ENCODE results near the gene ZFHX3.

Gene ZFHX3

GRCh38 chr16:72948238-72948829, 99.6 kb downstream of the ZFHX3 start:
- no peak for DNase-seq (ENCODE audit: low read depth)

DNA sequence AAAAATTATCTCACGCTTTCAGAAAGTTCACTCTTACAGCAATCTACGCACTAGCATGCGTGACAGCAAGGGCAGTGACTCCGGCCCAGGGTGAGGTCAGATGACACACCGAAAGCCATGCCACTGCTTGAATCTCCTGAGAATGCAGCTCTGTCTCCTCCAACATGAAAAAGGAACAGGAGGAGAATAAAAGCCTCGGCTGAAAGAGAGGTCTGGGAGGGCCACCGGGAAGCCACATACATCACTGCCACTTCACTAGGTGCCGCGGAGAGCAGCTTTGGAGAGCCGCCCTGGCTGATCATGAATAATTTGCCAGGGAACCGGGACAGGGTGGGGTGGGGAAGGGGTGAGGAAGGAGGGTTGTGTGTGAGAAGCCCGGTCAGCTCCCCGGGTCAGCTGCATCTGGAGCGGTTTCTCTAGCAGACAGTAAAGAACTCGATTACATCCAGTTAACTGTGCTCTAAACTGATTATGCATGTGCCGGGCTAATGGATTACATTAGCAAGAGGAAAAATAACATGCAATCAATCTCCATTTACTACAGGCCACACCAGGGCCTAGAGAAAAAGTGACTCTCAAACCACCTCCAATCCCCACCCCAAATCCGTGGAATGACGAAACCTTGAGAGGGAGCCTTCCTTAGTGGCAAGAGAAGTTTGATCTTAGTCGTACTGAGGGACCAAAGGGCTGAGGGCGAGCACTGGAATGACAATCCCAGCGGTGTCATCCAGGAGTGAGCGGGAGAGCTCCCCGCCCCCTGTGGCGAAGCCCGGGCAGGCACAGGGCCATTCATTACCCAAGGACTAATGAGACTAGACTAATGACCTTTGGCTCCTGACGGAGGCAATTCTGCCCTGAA, 100.3 kb downstream of the ZFHX3 start:
- no peak for DNase-seq (ENCODE audit: low read depth)

DNA sequence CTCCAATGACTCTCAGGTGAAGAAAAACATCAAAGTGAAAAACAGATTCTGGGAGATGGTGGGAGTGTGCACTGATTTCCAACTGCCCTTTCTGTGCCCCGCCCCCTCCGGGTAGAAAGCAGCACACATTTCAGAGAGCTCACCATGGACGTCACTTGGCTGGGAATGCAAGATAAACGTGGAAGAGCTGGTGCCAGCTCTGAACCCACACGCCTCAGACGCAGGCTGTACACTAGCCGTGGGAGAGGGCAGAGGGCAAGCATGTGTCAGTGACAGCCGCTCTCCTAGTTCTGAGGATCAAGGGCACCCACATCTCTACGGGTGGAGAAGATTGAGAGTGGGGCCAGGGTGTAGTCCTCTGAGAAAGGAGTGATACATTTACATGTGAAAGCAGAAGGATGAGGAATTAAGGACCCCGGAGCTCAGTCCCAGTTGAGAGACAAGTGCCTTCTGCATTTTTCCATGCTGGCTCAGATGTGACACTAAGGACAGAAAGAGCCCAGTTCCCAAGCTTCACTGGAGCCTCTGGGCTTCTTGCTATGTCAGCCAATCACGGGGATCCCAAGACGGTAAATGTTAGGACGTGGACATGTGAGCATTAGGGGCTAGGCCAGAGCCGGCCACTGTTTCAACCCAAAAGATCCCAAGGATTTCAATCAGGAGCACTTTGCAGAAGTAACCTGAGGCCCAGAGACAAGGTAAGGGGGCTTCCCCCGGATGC, 101.3 kb downstream of the ZFHX3 start:
- DNase-seq (ENCODE audit: low read depth): no peak

GRCh38 chr16:72946063-72946462, 101.9 kb downstream of the ZFHX3 start:
- DNase-seq (ENCODE audit: low read depth): no peak

GRCh38 chr16:72945611-72946010, 102.3 kb downstream of the ZFHX3 start:
- no peak for DNase-seq (ENCODE audit: low read depth)

GRCh38 chr16:72944757-72945485, 103.0 kb downstream of the ZFHX3 start:
- no peak for DNase-seq (ENCODE audit: low read depth)

GRCh38 chr16:72942021-72942420, 105.9 kb downstream of the ZFHX3 start:
- no peak for DNase-seq (ENCODE audit: low read depth)

GRCh38 chr16:72940886-72941285, 107.0 kb downstream of the ZFHX3 start:
- DNase-seq (ENCODE audit: low read depth): no peak

GRCh38 chr16:72939247-72939646, 108.7 kb downstream of the ZFHX3 start:
- DNase-seq (ENCODE audit: low read depth): no peak

DNA sequence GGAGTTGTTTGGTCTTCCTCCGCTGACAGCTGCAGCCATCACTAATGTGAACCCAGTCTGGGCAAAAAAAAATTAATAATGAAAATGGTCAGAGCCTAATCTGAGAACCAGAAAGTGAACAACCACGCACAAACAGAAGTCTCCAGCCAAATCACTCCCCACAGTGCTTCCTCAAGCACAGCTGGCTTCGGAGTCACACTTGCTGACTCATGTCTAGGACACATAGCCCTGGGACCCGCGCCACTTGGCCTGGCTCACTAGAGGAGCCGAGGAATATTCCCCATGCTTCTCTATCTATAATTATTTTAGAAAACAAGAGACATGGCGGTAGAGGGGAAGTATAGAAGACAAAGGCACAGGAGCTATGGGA, 109.1 kb downstream of the ZFHX3 start:
- DNase-seq (ENCODE audit: low read depth): no peak

GRCh38 chr16:72937916-72938794, 109.8 kb downstream of the ZFHX3 start:
- no peak for DNase-seq (ENCODE audit: low read depth)

DNA sequence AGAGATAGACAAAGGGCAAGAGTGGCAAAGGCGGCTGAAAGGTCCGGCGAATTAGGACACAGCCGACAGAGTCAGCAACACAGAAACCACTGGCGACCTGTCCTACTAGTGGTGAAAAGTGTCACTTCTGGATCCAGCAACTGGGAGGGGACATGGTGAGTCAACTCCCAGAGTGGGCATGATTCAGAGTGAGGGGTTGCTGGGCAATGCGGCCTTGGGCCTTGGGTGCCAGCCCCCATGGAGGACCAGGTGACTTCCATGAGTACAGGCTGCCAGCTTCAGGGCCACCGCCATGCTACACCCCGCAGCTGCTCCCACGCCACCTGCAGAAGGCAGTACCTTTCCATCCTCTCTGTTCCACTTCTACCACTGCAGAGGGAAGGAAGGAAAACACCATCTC, 110.6 kb downstream of the ZFHX3 start:
- no peak for DNase-seq (ENCODE audit: low read depth)

DNA sequence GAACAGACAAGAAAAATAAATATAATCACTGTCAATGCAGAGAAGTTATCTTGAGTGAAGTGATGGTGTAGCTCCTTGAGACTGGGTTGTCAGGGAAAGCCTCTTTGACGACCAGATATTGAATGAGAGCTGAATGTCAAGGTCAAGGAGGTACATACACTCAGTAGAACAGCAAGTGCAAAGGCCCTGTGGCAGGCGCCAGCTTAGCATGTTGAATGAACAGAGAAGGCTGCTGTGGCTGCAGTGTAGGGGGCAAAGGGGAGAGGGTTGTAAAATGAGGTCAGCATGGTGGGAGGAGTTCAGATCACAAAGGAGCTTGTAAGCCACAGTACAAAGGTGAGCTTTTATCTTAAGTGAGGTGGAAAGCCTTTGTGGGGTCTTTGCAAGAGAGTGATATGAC, 111.5 kb downstream of the ZFHX3 start:
- DNase-seq (ENCODE audit: low read depth): no peak

GRCh38 chr16:72935896-72936295, 112.0 kb downstream of the ZFHX3 start:
- DNase-seq (ENCODE audit: low read depth): no peak

DNA sequence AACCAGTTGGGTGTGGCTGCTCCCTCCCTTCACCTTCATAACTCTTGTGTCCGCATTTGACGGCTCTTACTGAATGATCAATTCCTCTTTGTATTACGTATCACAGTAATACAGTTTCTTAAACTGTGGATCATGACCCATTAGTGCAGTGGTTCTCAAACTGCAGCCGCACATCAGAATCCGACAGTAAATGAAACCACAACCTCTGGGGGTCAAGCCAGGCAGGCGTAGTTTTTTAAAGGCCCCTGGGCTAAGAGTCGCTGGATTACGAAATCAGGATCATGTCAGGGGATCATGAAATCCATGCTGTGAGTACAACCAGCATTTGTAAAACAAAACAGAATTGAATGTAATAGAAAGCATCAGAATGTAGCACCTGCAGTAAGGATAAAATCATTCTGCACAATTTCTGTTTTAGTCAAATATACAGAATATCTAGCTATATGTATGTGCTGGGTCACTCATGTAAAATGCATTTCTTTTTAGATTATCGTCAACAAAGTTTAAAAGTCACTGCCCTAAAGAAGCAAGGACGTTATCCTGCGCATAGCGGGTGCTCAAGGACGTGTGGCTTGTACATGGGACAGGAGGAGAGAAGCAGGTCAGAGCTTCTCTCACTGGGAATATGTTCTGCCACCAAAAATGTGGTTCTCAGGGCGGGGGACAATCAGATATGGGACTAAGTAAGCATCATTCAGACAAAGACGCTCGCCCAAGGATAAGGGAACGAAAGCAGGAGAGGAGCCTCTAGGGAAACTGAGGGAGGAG, 113.1 kb downstream of the ZFHX3 start:
- DNase-seq (ENCODE audit: low read depth): no peak

DNA sequence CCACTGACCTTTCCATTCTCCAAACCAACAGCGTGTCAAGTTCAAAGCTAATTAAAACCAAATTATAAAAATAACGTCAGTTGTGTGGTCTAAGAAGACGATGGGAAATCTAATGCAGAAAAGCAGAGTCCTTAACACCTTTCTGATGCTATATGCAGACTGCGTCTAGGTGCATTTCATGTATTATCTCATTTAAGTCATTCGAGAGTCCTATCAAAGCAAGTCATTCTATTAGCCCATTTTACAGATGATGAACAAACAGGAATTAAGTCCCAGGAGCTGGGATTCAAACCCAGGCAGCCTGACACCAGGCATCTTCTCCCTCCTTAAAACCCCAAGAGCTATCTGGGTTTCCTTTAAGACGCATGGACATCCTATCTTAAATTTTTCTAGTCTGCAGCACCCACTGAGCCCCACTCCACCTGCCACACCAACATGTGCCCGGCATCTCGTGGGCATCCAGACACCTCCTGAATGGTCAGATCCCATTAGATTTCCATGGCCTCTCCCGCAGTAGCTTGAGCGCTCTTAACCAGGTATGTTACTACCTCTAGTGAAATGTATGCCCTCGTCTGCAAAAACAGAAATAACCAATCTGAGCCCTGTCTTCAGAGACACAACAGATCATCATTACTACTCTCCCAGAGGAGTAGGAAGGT, 115.1 kb downstream of the ZFHX3 start:
- no peak for DNase-seq (ENCODE audit: low read depth)

DNA sequence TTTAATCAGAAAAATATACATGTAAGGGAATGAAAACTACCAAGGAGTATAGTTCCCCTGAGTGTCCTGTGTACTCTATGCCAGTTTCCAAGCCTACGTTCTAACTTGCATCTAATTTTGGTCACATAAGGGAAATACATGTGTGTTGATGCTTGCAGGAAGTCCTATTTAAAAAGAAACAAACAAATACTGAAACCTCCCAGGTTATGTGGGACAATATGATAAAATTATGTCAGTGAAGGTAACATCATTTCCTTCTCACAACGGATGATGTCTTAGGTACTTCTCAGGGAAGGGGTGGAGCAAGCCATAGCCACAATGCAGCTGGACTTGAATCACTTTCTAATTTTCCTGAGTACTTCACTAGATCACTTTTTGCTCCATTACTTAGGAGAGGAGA, 115.9 kb downstream of the ZFHX3 start:
- no peak for DNase-seq (ENCODE audit: low read depth)

DNA sequence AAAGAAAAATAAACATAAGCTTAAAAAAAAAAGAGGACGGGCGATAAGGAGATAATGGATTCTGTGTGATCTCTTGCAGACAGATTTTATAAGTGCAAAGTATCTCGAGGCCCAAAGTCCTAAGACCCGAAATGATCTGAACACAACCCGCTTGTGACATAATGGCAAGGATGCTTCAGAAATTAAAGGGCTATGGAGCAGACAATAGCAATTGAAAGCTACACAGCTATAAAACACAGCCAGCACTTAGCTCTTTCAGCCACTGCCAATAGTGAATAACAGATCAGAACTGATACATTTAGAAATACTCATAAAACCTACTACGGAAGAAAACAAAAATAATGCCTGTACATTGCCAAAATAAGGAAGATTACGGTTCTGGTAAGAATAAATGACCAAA, 117.5 kb downstream of the ZFHX3 start:
- no peak for DNase-seq (ENCODE audit: low read depth)

- DNase-seq (ENCODE audit: low read depth): no peak
Measured at GRCh38 chr16:72928090-72928981, 119.6 kb downstream of the ZFHX3 start.

Data from CMK (cell line).